HCT116 (cell line): ENCODE measurements around the gene KLF11.

Experiments used
- CEBPB ChIP-seq: IDR thresholded peaks from 2 replicates; pipeline ENCODE4 v1.6.1; 2012; ENCODE audit warnings: low read depth
- EZH2 ChIP-seq: fragments of 200-600 bp; sonication (generic); IDR thresholded peaks from 2 replicates; pipeline ENCODE4 v1.6.1; 2017; ENCODE audit warnings: antibody characterized with exemption, mixed run types
- JUND ChIP-seq: IDR thresholded peaks from 2 replicates; pipeline ENCODE4 v1.6.1; 2012
- POLR2A ChIP-seq: IDR thresholded peaks from 2 replicates; pipeline ENCODE4 v1.7.0; 2011; ENCODE audit warnings: borderline replicate concordance; ENCODE audit not compliant: insufficient read depth, insufficient read length; ENCODE audit errors: extremely low read depth
- POLR2AphosphoS5 ChIP-seq: IDR thresholded peaks from 2 replicates; pipeline ENCODE4 v1.6.1; 2011; ENCODE audit warnings: mild to moderate bottlenecking, low read depth, low read length, moderate library complexity
- RAD21 ChIP-seq: IDR thresholded peaks from 2 replicates; pipeline ENCODE4 v1.6.1; 2012; ENCODE audit warnings: low read depth, mild to moderate bottlenecking
- SIN3A ChIP-seq: IDR thresholded peaks from 2 replicates; pipeline ENCODE4 v1.6.1; 2012; ENCODE audit warnings: low read depth
- SP1 ChIP-seq: IDR thresholded peaks from 2 replicates; pipeline ENCODE4 v1.6.1; 2012; ENCODE audit warnings: low read depth
- SRF ChIP-seq: IDR thresholded peaks from 2 replicates; pipeline ENCODE4 v1.6.1; 2012; ENCODE audit warnings: low read depth
- TCF7L2 ChIP-seq: IDR thresholded peaks from 2 replicates; pipeline ENCODE4 v1.7.0; 2011; ENCODE audit warnings: borderline replicate concordance, inconsistent platforms; ENCODE audit not compliant: insufficient read depth, insufficient read length; ENCODE audit errors: extremely low read depth
- TF ChIP-seq, protein P1 (sequence below): IDR thresholded peaks from 2 replicates; pipeline ENCODE4 v1.6.1; 2012
- TF ChIP-seq, protein P2 (sequence below), 3 experiments: fragments of 200-600 bp in 1 of 3; sonication (generic) in 1 of 3; IDR thresholded peaks in 2 of 3; conservative IDR thresholded peaks in 1 of 3; 2 replicates each; pipeline ENCODE4 v1.5.1; 2012 to 2017; ENCODE audit warnings: low read depth in 2 of 3, low read length in 2 of 3, antibody characterized with exemption in 1 of 3, borderline replicate concordance in 1 of 3, control low read depth in 1 of 3, mild to moderate bottlenecking in 1 of 3, mixed read lengths in 1 of 3, mixed run types in 1 of 3, moderate library complexity in 1 of 3; ENCODE audit not compliant: insufficient read depth in 1 of 3
- TF ChIP-seq, protein P3 (sequence below): IDR thresholded peaks from 2 replicates; pipeline ENCODE4 v1.6.1; 2012; ENCODE audit warnings: low read depth

DNA sequence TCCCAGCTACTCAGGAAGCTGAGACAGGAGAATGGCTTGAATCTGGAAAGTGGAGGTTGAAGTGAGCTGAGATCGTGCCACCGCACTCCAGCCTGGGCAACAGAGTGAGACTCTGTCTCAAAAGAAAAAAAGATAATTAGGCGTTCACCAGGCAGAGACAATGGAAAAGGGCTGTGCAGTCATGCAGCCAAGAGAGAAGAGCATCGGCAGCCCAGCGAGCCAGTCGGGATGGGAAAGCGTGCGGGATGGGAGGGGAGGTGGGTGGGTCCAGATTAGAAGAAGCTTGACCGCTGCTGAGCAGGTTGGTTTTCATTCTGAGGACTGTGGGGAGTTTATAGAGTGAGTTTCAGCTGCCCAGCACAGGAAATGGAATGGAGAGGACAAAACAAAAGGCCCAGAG lies 51.8 kb downstream of the KLF11 start:
- TF ChIP-seq POLR2AphosphoS5, result no peak
- TF ChIP-seq, protein P1, sequence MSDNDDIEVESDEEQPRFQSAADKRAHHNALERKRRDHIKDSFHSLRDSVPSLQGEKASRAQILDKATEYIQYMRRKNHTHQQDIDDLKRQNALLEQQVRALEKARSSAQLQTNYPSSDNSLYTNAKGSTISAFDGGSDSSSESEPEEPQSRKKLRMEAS, result no peak
- TF ChIP-seq EZH2, result no peak
- TF ChIP-seq, protein P2, sequence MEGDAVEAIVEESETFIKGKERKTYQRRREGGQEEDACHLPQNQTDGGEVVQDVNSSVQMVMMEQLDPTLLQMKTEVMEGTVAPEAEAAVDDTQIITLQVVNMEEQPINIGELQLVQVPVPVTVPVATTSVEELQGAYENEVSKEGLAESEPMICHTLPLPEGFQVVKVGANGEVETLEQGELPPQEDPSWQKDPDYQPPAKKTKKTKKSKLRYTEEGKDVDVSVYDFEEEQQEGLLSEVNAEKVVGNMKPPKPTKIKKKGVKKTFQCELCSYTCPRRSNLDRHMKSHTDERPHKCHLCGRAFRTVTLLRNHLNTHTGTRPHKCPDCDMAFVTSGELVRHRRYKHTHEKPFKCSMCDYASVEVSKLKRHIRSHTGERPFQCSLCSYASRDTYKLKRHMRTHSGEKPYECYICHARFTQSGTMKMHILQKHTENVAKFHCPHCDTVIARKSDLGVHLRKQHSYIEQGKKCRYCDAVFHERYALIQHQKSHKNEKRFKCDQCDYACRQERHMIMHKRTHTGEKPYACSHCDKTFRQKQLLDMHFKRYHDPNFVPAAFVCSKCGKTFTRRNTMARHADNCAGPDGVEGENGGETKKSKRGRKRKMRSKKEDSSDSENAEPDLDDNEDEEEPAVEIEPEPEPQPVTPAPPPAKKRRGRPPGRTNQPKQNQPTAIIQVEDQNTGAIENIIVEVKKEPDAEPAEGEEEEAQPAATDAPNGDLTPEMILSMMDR (IDR thresholded peaks at IDR 0.05 in 2 of 3, conservative IDR thresholded peaks at IDR 0.05 in 1 of 3; ENCODE audit: borderline replicate concordance in 1 of 3, insufficient read depth in 1 of 3, low read depth in 2 of 3, low read length in 2 of 3), result no peak
- TF ChIP-seq POLR2A, result no peak
- TF ChIP-seq TCF7L2, result no peak
- TF ChIP-seq SIN3A, result no peak
- TF ChIP-seq JUND, result no peak
- TF ChIP-seq, protein P3, sequence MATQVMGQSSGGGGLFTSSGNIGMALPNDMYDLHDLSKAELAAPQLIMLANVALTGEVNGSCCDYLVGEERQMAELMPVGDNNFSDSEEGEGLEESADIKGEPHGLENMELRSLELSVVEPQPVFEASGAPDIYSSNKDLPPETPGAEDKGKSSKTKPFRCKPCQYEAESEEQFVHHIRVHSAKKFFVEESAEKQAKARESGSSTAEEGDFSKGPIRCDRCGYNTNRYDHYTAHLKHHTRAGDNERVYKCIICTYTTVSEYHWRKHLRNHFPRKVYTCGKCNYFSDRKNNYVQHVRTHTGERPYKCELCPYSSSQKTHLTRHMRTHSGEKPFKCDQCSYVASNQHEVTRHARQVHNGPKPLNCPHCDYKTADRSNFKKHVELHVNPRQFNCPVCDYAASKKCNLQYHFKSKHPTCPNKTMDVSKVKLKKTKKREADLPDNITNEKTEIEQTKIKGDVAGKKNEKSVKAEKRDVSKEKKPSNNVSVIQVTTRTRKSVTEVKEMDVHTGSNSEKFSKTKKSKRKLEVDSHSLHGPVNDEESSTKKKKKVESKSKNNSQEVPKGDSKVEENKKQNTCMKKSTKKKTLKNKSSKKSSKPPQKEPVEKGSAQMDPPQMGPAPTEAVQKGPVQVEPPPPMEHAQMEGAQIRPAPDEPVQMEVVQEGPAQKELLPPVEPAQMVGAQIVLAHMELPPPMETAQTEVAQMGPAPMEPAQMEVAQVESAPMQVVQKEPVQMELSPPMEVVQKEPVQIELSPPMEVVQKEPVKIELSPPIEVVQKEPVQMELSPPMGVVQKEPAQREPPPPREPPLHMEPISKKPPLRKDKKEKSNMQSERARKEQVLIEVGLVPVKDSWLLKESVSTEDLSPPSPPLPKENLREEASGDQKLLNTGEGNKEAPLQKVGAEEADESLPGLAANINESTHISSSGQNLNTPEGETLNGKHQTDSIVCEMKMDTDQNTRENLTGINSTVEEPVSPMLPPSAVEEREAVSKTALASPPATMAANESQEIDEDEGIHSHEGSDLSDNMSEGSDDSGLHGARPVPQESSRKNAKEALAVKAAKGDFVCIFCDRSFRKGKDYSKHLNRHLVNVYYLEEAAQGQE, result no peak
- no peak for TF ChIP-seq SRF
- no peak for TF ChIP-seq RAD21
- no peak for TF ChIP-seq CEBPB
- no peak for TF ChIP-seq SP1
